H1 (cell line): ENCODE results near the gene DPM3. TPM values are rescaled to one million over a fixed set of nuclear protein-coding genes. Genes with fewer than 3 reads are reported as not detected.

Source experiments
- CTCF ChIA-PET: fragments of 300-600 bp; sonication (Branson Sonifier 250); formaldehyde crosslinking; loops from one replicate; lab custom pipeline; 2021; ENCODE audit not compliant: partially characterized antibody; lab: Charles Lee
- POLR2A ChIA-PET: fragments of 300-600 bp; sonication (Branson Sonifier 250); formaldehyde crosslinking; loops from one replicate; lab custom pipeline; 2021; ENCODE audit warnings: inconsistent platforms; ENCODE audit not compliant: partially characterized antibody; lab: Charles Lee
- DNase-seq, 2 experiments: peaks; one replicate each; pipeline versions ENCODE4 v3.0.0 to v3.0.0-alpha.2; 2010 to 2022; ENCODE audit warnings: low spot score in 2 of 2, low read depth in 1 of 2, mixed read lengths in 1 of 2
- FAIRE-seq: peaks from 2 replicates; lab custom pipeline; 2011; peaks lifted over from hg19 to GRCh38; lab: Jason Lieb, UNC
- H2AFZ ChIP-seq: 2 replicates; pipeline ENCODE4 v1.8.1; 2012; ENCODE audit warnings: low read length, inconsistent platforms
- H2AK5ac ChIP-seq: 2 replicates; pipeline ENCODE4 v1.6.1; 2013; ENCODE audit warnings: low read depth, low read length
- H2BK120ac ChIP-seq: replicated peaks from 2 replicates; pipeline ENCODE3; 2013; ENCODE audit warnings: low read depth, low read length, inconsistent platforms
- H2BK12ac ChIP-seq: 2 replicates; pipeline ENCODE4 v1.6.1; 2013; ENCODE audit warnings: low read depth, low read length
- H2BK15ac ChIP-seq: 2 replicates; pipeline ENCODE4 v1.6.1; 2013; ENCODE audit warnings: low read length
- H2BK20ac ChIP-seq: 2 replicates; pipeline ENCODE4 v1.6.1; 2013; ENCODE audit warnings: low read length
- H2BK5ac ChIP-seq: 2 replicates; pipeline ENCODE4 v1.6.1; 2013; ENCODE audit warnings: low read depth, low read length
- H3K14ac ChIP-seq: 2 replicates; pipeline ENCODE4 v1.6.1; 2013; ENCODE audit warnings: inconsistent platforms; ENCODE audit not compliant: insufficient read length
- H3K18ac ChIP-seq: 2 replicates; pipeline ENCODE4 v1.6.1; 2013; ENCODE audit warnings: low read length; ENCODE audit errors: extremely low read depth
- H3K23ac ChIP-seq: 2 replicates; pipeline ENCODE4 v1.6.1; 2013; ENCODE audit warnings: inconsistent platforms; ENCODE audit not compliant: insufficient read length
- H3K23me2 ChIP-seq: 2 replicates; pipeline ENCODE4 v1.6.1; 2013; ENCODE audit warnings: low read depth, low read length
- H3K27ac ChIP-seq: 2 replicates; pipeline ENCODE4 v1.6.1; 2011; ENCODE audit warnings: low read depth, low read length, inconsistent platforms
- H3K27me3 ChIP-seq, 4 experiments: replicated peaks in 1 of 4; 1 replicate in 1 of 4; 2 replicates in 3 of 4; pipeline versions ENCODE4 v1.6.1 to v1.8.1; 2011 to 2013; ENCODE audit warnings: low read length in 3 of 4, mild to moderate bottlenecking in 3 of 4, inconsistent platforms in 2 of 4, mixed read lengths in 2 of 4, moderate library complexity in 1 of 4; ENCODE audit not compliant: control insufficient read depth in 3 of 4, insufficient read depth in 3 of 4; ENCODE audit errors: extremely low read depth in 1 of 4
- H3K36me3 ChIP-seq, 4 experiments: 2 replicates each; pipeline versions ENCODE4 v1.6.1 to v1.8.1; 2011 to 2013; ENCODE audit warnings: mild to moderate bottlenecking in 4 of 4, low read length in 3 of 4, moderate library complexity in 2 of 4, control low read depth in 1 of 4, inconsistent platforms in 1 of 4; ENCODE audit not compliant: insufficient read depth in 4 of 4, control insufficient read depth in 2 of 4
- H3K4ac ChIP-seq: replicated peaks from 2 replicates; pipeline ENCODE3; 2013; ENCODE audit warnings: low read length, low read depth, mixed read lengths, inconsistent platforms; ENCODE audit not compliant: insufficient read length
- H3K4me1 ChIP-seq, 4 experiments: replicated peaks in 1 of 4; 1 replicate in 1 of 4; 2 replicates in 3 of 4; pipeline versions ENCODE4 v1.6.1 to v1.8.1; 2011 to 2013; ENCODE audit warnings: low read length in 3 of 4, inconsistent platforms in 2 of 4, mixed read lengths in 1 of 4; ENCODE audit not compliant: insufficient read depth in 4 of 4, control insufficient read depth in 3 of 4
- H3K4me2 ChIP-seq, 2 experiments: 2 replicates each; pipeline versions ENCODE4 v1.6.1 to v1.8.1; 2011 to 2013; ENCODE audit warnings: low read depth in 2 of 2, low read length in 2 of 2, control low read depth in 1 of 2, inconsistent platforms in 1 of 2, mild to moderate bottlenecking in 1 of 2; ENCODE audit not compliant: insufficient read depth in 1 of 2
- H3K4me3 ChIP-seq, 4 experiments: fragments of 200-600, 300-600 bp in 1 of 4; sonication (generic), shearing (Covaris generic), sonication (Bioruptor Twin) in 1 of 4; 2 replicates each; pipeline versions ENCODE4 v1.5.1 to v1.8.1; 2011 to 2016; ENCODE audit warnings: low read length in 4 of 4, low read depth in 3 of 4, control low read depth in 2 of 4, inconsistent platforms in 2 of 4, mild to moderate bottlenecking in 2 of 4, mixed read lengths in 1 of 4, moderate library complexity in 1 of 4; ENCODE audit not compliant: insufficient read depth in 2 of 4; ENCODE audit errors: extremely low read depth in 1 of 4
- H3K56ac ChIP-seq: replicated peaks from 2 replicates; pipeline ENCODE3; 2013; ENCODE audit warnings: low read depth, mild to moderate bottlenecking, mixed read lengths, low read length, inconsistent platforms; ENCODE audit not compliant: insufficient read length
- H3K79me1 ChIP-seq: 2 replicates; pipeline ENCODE4 v1.6.1; 2013; ENCODE audit warnings: low read depth, low read length, control low read depth
- H3K79me2 ChIP-seq, 2 experiments: 2 replicates each; pipeline versions ENCODE4 v1.6.1 to v1.8.1; 2012 to 2013; ENCODE audit warnings: low read length in 2 of 2, mild to moderate bottlenecking in 2 of 2, inconsistent platforms in 1 of 2; ENCODE audit not compliant: insufficient read depth in 2 of 2, control insufficient read depth in 1 of 2
- H3K9ac ChIP-seq, 4 experiments: replicated peaks in 1 of 4; 1 replicate in 1 of 4; 2 replicates in 3 of 4; pipeline versions ENCODE4 v1.6.1 to v1.8.1; 2011 to 2013; ENCODE audit warnings: low read depth in 3 of 4, low read length in 3 of 4, control low read depth in 2 of 4, mild to moderate bottlenecking in 2 of 4, moderate library complexity in 2 of 4, inconsistent platforms in 1 of 4; ENCODE audit errors: extremely low read depth in 1 of 4
- H3K9me3 ChIP-seq, 2 experiments: 2 replicates each; pipeline versions ENCODE4 v1.6.1 to v1.8.1; 2012 to 2013; ENCODE audit warnings: mild to moderate bottlenecking in 2 of 2, moderate library complexity in 2 of 2, control low read depth in 1 of 2, inconsistent platforms in 1 of 2, low read depth in 1 of 2, low read length in 1 of 2, mixed read lengths in 1 of 2; ENCODE audit not compliant: insufficient read depth in 2 of 2
- H4K20me1 ChIP-seq, 2 experiments: replicated peaks in 1 of 2; 2 replicates each; pipeline versions ENCODE3 to v1.8.1; 2011 to 2013; ENCODE audit warnings: inconsistent platforms in 2 of 2, low read length in 2 of 2, mild to moderate bottlenecking in 1 of 2; ENCODE audit not compliant: insufficient read depth in 2 of 2, control insufficient read depth in 1 of 2
- H4K5ac ChIP-seq: 2 replicates; pipeline ENCODE4 v1.6.1; 2013; ENCODE audit warnings: low read length, low read depth, mixed read lengths, inconsistent platforms; ENCODE audit not compliant: insufficient read length
- H4K8ac ChIP-seq: 2 replicates; pipeline ENCODE4 v1.8.0; 2013; ENCODE audit warnings: mild to moderate bottlenecking, moderate library complexity, low read length, inconsistent platforms; ENCODE audit not compliant: insufficient read depth; ENCODE audit errors: extremely low read depth
- H4K91ac ChIP-seq: replicated peaks from 2 replicates; pipeline ENCODE3; 2013; ENCODE audit warnings: low read length, mixed read lengths, inconsistent platforms; ENCODE audit not compliant: insufficient read length
- BRCA1 ChIP-seq: IDR thresholded peaks from 2 replicates; pipeline ENCODE4 v1.6.1; 2012; ENCODE audit warnings: low read depth, low read length, improper control_type of control experiment
- GABPA ChIP-seq: IDR thresholded peaks from 2 replicates; pipeline ENCODE4 v1.6.1; 2011; ENCODE audit warnings: mild to moderate bottlenecking, low read length, moderate library complexity, borderline replicate concordance; ENCODE audit not compliant: insufficient read depth
- NANOG ChIP-seq: IDR thresholded peaks from 2 replicates; pipeline ENCODE4 v1.6.1; 2011; ENCODE audit warnings: low read length, low read depth, mild to moderate bottlenecking, inconsistent platforms; ENCODE audit not compliant: insufficient read depth, poor library complexity, severe bottlenecking
- RAD21 ChIP-seq, 2 experiments: IDR thresholded peaks in 1 of 2; conservative IDR thresholded peaks in 1 of 2; 2 replicates each; pipeline ENCODE4 v1.6.1; 2011; ENCODE audit warnings: low read depth in 2 of 2, low read length in 2 of 2, improper control_type of control experiment in 1 of 2, inconsistent platforms in 1 of 2, mild to moderate bottlenecking in 1 of 2, moderate library complexity in 1 of 2
- RFX5 ChIP-seq: IDR thresholded peaks from 2 replicates; pipeline ENCODE4 v1.6.1; 2011; ENCODE audit warnings: low read depth, low read length, improper control_type of control experiment, borderline replicate concordance
- RNF2 ChIP-seq: fragments of 200-900, 300-1000 bp; sonication (generic); IDR thresholded peaks from 2 replicates; pipeline ENCODE4 v1.7.1; 2016; ENCODE audit warnings: borderline replicate concordance, low read depth, mild to moderate bottlenecking, antibody characterized with exemption, low read length; ENCODE audit not compliant: poor library complexity, severe bottlenecking; ENCODE audit errors: missing control alignments
- TBP ChIP-seq: IDR thresholded peaks from 2 replicates; pipeline ENCODE4 v1.6.1; 2011; ENCODE audit warnings: low read depth, low read length, improper control_type of control experiment
- WGBS, 2 experiments: shearing (Covaris generic) in 1 of 2; methylation state at CpG; one replicate each; pipeline versions ENCODE4 v1.1.6 to v1.1.7; 2013 to 2015; ENCODE audit warnings: low lambda C conversion rate in 2 of 2, mixed read lengths in 2 of 2, inconsistent platforms in 1 of 2, low coverage in 1 of 2, missing lambda C conversion rate in 1 of 2; ENCODE audit not compliant: insufficient replicate concordance in 2 of 2, insufficient coverage in 1 of 2, insufficient read length in 1 of 2; ENCODE audit errors: extremely low coverage in 1 of 2, missing lambda C conversion rate in 1 of 2; 5-methylcytosine and 5-hydroxymethylcytosine counted together
- polyA plus RNA-seq, 7 experiments: library from polyadenylated mRNA; depleted of rRNA in 3 of 7; stranded (reverse) in 5 of 7; unstranded in 2 of 7; fragments of >200 nt in 5 of 7; fragments of 200-250 nt in 2 of 7; gene quantifications; 1 replicate in 5 of 7; 2 replicates in 1 of 7; 4 replicates in 1 of 7; pipeline versions ENCODE4 v1.2.1 to v1.2.3, GENCODE V29; 2011 to 2013; ENCODE audit warnings: missing spikeins in 2 of 7, mixed read lengths in 2 of 7
- total RNA-seq: library from RNA; stranded (reverse); fragmentation: NEBNext Ultra II Directional; extraction: Animal tissue kit (Norgen Biotek cat#: 25700); gene quantifications from 2 replicates; pipeline ENCODE4 v1.2.1, GENCODE V29; 2021

DPM3 gene
- total and polyA plus RNA-seq, 2 of the 8 experiments (the other 6 are each of a cell fraction or from before 2014, with no cell fraction given), result 44.8 to 227 TPM

- TF ChIP-seq TBP (no peak), RAD21 (IDR thresholded peaks at IDR 0.05 in 1 of 2, conservative IDR thresholded peaks at IDR 0.05 in 1 of 2; ENCODE audit: low read depth in 2 of 2, low read length in 2 of 2) (no peak), BRCA1 (no peak), RFX5 (no peak), RNF2 (no peak), NANOG (no peak), GABPA (0 out of 2 replicates have a peak, but pooled peaks have one; percentile 15)
- TF ChIP-seq, all 59 proteins: peak for 1
- Histone ChIP-seq H3K56ac (no peak overlapping the region), H2AFZ (no peak overlapping the region), H4K5ac (no peak overlapping the region), H3K79me1 (no peaks in the 10 kb centered on the region), H3K23ac (no peak overlapping the region), H3K36me3 (no peaks in the 10 kb centered on the region), H3K27ac (no peak overlapping the region), H2BK20ac (no peak overlapping the region), H4K91ac (no peak overlapping the region), H3K79me2 (no peaks in the 10 kb centered on the region), H3K18ac (no peak overlapping the region), H3K4me3 (peak overlapping the region in 3 of 4 experiments; percentile 62 to 71 (median 67); a peak in 6 of 8 replicates), H2BK120ac (no peak overlapping the region), H4K8ac (peak overlapping the region; percentile 66), H3K4ac (no peak overlapping the region), H3K27me3 (peaks cover 33 to 50% (median 46%) of the 10 kb centered on the region in 4 experiments), H3K14ac (no peak overlapping the region), H3K4me2 (peak overlapping the region; percentile 94 to 97), H3K9me3 (no peaks in the 10 kb centered on the region), H3K23me2 (peaks cover 28% of the 10 kb centered on the region), H2BK5ac (no peak overlapping the region), H3K4me1 (peaks cover 16 to 51% (median 37%) of the 10 kb centered on the region in 4 experiments), H3K9ac (no peak overlapping the region), H2BK12ac (no peak overlapping the region), H2BK15ac (peak overlapping the region; percentile 12; the same call in 1 of the 2 replicates), H4K20me1 (no peaks in the 10 kb centered on the region), H2AK5ac (no peak overlapping the region)
- ChIA-PET POLR2A (interaction anchor here (0.5 to 2.4 kb wide), 9 partner anchors 9 to 124 kb away, joined by 3 to 14 read pairs (median 4); partner anchors contain the start of genes KRTCAP2 and SLC50A1), CTCF (interaction anchor here (0.8 to 4.8 kb wide), 11 partner anchors 10 to 459 kb away, joined by 3 to 66 read pairs (median 5); partner anchors contain the start of gene KRTCAP2)
- FAIRE-seq (no peak), DNase-seq (peak in 1 of 2 experiments; percentile 56)
- 52% methylated on average over 11 of the region's 11 CpGs; no CpG with 5 or more reads in 1 of the 2 experiments for WGBS, 2 experiments
Observed at GRCh38 chr1:155125511-155125945, 14.8 kb downstream of the DPM3 start.
